Gastroesophageal sphincter (tissue), 4 donors: ENCODE results near the gene AFM. TPM values are rescaled to one million over a fixed set of nuclear protein-coding genes. Genes with fewer than 3 reads are reported as not detected.

Experiments
- ATAC-seq: fragments of 150-250 bp; one replicate; pipeline ENCODE4 v1.9.1; 2016; ENCODE audit warnings: mild to moderate bottlenecking, moderate library complexity
- H3K27ac ChIP-seq, 4 donors: fragments of 200-600 bp; sonication (generic) in 3 of 4; 1 replicate in 3 of 4; 2 replicates in 1 of 4; pipeline ENCODE4 v1.5.1; 2016 to 2019
- H3K27me3 ChIP-seq: fragments of 200-600 bp; sonication (generic); one replicate; pipeline ENCODE4 v1.5.1; 2019
- H3K36me3 ChIP-seq, 2 donors: fragments of 200-600 bp; sonication (generic); one replicate each; pipeline ENCODE4 v1.5.1; 2019; ENCODE audit warnings: control low read depth in 1 of 2
- H3K4me1 ChIP-seq, 3 donors: fragments of 200-600 bp; sonication (generic); 1 replicate in 2 of 3; 2 replicates in 1 of 3; pipeline ENCODE4 v1.5.1; 2016 to 2019; ENCODE audit warnings: control low read depth in 2 of 3
- H3K4me3 ChIP-seq, 2 donors: fragments of 200-600 bp; sonication (generic); one replicate each; pipeline ENCODE4 v1.5.1; 2019; ENCODE audit warnings: mild to moderate bottlenecking in 1 of 2, moderate library complexity in 1 of 2
- H3K9me3 ChIP-seq, 3 donors: fragments of 200-600 bp; sonication (generic); one replicate each; pipeline ENCODE4 v1.5.1; 2017 to 2019; ENCODE audit warnings: control low read depth in 2 of 3
- CTCF ChIP-seq, 4 experiments: fragments of 200-600 bp in 2 of 4; fragments of 450-650 bp in 2 of 4; sonication (generic) in 1 of 4; IDR thresholded peaks; one replicate each; pipeline ENCODE4 v1.5.1; 2017 to 2019; ENCODE audit warnings: antibody characterized with exemption in 4 of 4, mild to moderate bottlenecking in 2 of 4, moderate library complexity in 2 of 4
- EP300 ChIP-seq: sonication (generic); formaldehyde crosslinking; IDR thresholded peaks from one replicate; pipeline ENCODE4 v1.6.1; 2017; ENCODE audit warnings: antibody characterized with exemption, mild to moderate bottlenecking
- POLR2A ChIP-seq, 2 donors: fragments of 450-650 bp; IDR thresholded peaks; one replicate each; pipeline ENCODE4 v1.6.1; 2017; ENCODE audit warnings: antibody characterized with exemption in 2 of 2, mild to moderate bottlenecking in 2 of 2, moderate library complexity in 1 of 2
- POLR2AphosphoS5 ChIP-seq: sonication (generic); formaldehyde crosslinking; IDR thresholded peaks from one replicate; pipeline ENCODE4 v1.6.1; 2017; ENCODE audit warnings: antibody characterized with exemption
- WGBS, 2 donors: methylation state at CpG; one replicate each; pipeline ENCODE4 v1.1.5; 2018; ENCODE audit warnings: low coverage in 1 of 2; 5-methylcytosine and 5-hydroxymethylcytosine counted together
- total RNA-seq, 4 donors: library from RNA; depleted of rRNA; stranded (reverse); fragments of >200 nt; gene quantifications; one replicate each; pipeline ENCODE4 v1.1.0, GENCODE V29; 2016

AFM gene
- total RNA-seq, 4 donors from 2014 or later, result not detected

GRCh38 chr4:73435984-73436383 is 45.6 kb upstream of the AFM start, which contains the start of gene AFP:
AFP (plus strand) TSS chr4:73436221; CDS start chr4:73436263, 42 bp downstream.
- 85 to 95% methylated on average over 1 of the region's 1 CpG for WGBS, 2 donors
- no peak for ATAC-seq

DNA sequence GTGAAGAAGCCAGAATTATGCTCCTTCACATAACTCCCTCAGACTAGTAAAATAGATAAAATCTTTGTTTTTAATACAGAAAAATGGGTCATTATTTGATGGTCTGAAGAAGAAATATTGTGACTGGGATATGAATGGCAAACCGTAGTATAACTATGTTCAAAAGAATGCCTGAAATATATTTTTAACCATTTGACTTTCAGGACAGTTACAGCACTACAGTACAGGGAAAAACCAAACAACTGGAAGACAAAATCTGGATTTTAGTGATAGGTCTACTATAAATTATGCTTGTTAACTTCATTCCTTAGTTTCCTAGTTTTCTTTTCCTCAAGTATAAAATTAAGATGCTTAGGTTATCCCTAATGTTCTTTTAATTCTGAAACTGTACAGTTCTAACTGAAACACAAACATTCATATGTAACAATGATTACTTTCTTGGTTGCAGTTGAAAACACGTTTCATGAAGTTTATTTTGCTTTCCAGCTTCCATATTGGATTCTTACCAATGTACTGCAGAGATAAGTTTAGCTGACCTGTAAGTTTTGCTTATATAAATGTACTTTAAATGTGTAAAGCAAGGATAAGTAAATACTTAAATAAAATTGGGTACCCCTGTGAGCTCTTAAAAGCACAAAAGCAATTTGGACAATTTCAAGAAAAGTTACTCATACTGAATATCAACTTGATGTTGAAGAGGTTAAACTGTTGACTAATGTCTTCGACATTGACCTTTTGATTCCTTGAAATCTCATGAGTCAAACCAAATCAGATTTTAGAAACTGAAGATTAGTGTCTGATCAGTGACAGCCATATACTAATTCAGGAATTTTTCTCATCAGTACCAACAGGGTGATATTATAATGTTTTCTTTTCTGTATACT is 44.6 kb upstream of the AFM start:
- Histone ChIP-seq H3K36me3 (no peaks in the 10 kb centered on the region), H3K4me3 (no peak overlapping the region), H3K4me1 (no peaks in the 10 kb centered on the region), H3K27ac (no peak overlapping the region), H3K9me3 (no peaks in the 10 kb centered on the region), H3K27me3 (no peaks in the 10 kb centered on the region)
- ATAC-seq, result no peak
- WGBS, 2 donors, result 55 to 59% methylated on average over 3 of the region's 3 CpGs
- TF ChIP-seq CTCF (IDR thresholded peaks at IDR 0.05) (no peak), POLR2A (IDR thresholded peaks at IDR 0.05) (no peak), POLR2AphosphoS5 (no peak), EP300 (no peak)

More at GRCh38 chr4:73435984-73436383, 45.6 kb upstream of the AFM start, which contains the start of gene AFP:
- H3K4me3 ChIP-seq, result no peak within 1 kb of the TSS
- no peak for TF ChIP-seq POLR2A (IDR thresholded peaks at IDR 0.05)
- TF ChIP-seq CTCF (IDR thresholded peaks at IDR 0.05), result no peak
- TF ChIP-seq EP300, result no peak
- TF ChIP-seq POLR2AphosphoS5, result no peak
- no peaks in the 10 kb centered on the region for H3K4me1 ChIP-seq
- no peaks in the 10 kb centered on the region for H3K27me3 ChIP-seq
- H3K9me3 ChIP-seq, result no peaks in the 10 kb centered on the region
- no peaks in the 10 kb centered on the region for H3K36me3 ChIP-seq
- no peak within 1 kb of the TSS for H3K27ac ChIP-seq

DNA sequence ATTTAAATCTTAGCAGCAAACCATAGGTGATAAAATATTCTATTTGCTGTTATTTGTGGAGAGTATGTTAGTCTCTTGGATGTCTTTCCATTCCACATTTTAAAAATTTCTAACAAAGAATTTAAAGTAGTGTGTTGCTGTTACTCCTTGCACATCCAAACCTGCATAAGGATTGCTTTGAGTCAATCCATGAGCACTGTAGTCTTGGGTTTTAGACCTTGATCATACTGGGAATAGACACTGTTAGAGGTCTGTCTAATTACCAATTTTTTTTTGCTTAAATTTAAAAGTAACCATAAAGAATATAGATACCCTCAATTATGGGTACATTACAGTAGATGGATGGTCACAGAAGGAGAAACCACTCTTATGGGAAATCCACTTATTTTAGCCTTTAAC is 44.0 kb upstream of the AFM start:
- Histone ChIP-seq H3K9me3 (no peaks in the 10 kb centered on the region), H3K27ac (no peak overlapping the region), H3K27me3 (no peaks in the 10 kb centered on the region), H3K36me3 (no peaks in the 10 kb centered on the region), H3K4me1 (no peaks in the 10 kb centered on the region), H3K4me3 (no peak overlapping the region)
- no peak for TF ChIP-seq EP300
- no peak for TF ChIP-seq POLR2A (IDR thresholded peaks at IDR 0.05)
- no peak for TF ChIP-seq CTCF (IDR thresholded peaks at IDR 0.05)
- no peak for TF ChIP-seq POLR2AphosphoS5
- no peak for ATAC-seq

DNA sequence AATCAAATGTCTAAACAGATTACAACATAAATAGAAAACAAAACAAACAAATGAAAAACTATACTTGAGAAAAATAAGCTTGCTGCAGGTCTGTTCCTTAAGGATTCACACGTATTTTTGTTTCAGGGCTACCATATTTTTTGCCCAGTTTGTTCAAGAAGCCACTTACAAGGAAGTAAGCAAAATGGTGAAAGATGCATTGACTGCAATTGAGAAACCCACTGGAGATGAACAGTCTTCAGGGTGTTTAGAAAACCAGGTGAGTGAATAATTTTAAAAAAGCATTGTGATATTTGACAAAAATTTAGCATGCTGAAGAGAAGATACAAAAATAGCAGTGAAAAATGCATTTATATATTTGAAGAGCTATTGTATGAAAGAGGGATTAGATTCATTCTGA is 43.5 kb upstream of the AFM start:
- TF ChIP-seq EP300, result no peak
- no peak for TF ChIP-seq POLR2A (IDR thresholded peaks at IDR 0.05)
- Histone ChIP-seq H3K36me3 (no peaks in the 10 kb centered on the region), H3K4me3 (no peak overlapping the region), H3K27ac (no peak overlapping the region), H3K9me3 (no peaks in the 10 kb centered on the region), H3K4me1 (no peaks in the 10 kb centered on the region), H3K27me3 (no peaks in the 10 kb centered on the region)
- ATAC-seq, result no peak
- 89 to 100% methylated on average over 1 of the region's 1 CpG for WGBS, 2 donors

- ATAC-seq, result no peak
- no peaks in the 10 kb centered on the region for H3K4me1 ChIP-seq
- TF ChIP-seq EP300, result no peak
- TF ChIP-seq POLR2A (IDR thresholded peaks at IDR 0.05), result no peak
- TF ChIP-seq POLR2AphosphoS5, result no peak
- TF ChIP-seq CTCF (IDR thresholded peaks at IDR 0.05), result no peak
- no peaks in the 10 kb centered on the region for H3K36me3 ChIP-seq
- H3K9me3 ChIP-seq, result no peaks in the 10 kb centered on the region
- no peak overlapping the region for H3K4me3 ChIP-seq
- H3K27ac ChIP-seq, result no peak overlapping the region
- H3K27me3 ChIP-seq, result no peaks in the 10 kb centered on the region
- WGBS, 2 donors, result 73 to 82% methylated on average over 2 of the region's 2 CpGs
These were observed 42.8 kb upstream of the AFM start for GRCh38 chr4:73438582-73439215.
